CMK (cell line): ENCODE results near the gene ACTA1.
"Not testable (repeated sequence)": the region's sequence is repeated elsewhere in the genome, so short reads cannot be mapped to it uniquely, and the experiment has no call there.

Experiments used
- DNase-seq: peaks from one replicate; pipeline ENCODE4 v3.0.0-alpha.2; 2010; ENCODE audit warnings: low read depth

The ACTA1 gene

GRCh38 chr1:229440851-229441537, 7.1 kb upstream of the ACTA1 start:
- DNase-seq: no peak

GRCh38 chr1:229438021-229438420, 4.1 kb upstream of the ACTA1 start:
- no peak for DNase-seq

DNA sequence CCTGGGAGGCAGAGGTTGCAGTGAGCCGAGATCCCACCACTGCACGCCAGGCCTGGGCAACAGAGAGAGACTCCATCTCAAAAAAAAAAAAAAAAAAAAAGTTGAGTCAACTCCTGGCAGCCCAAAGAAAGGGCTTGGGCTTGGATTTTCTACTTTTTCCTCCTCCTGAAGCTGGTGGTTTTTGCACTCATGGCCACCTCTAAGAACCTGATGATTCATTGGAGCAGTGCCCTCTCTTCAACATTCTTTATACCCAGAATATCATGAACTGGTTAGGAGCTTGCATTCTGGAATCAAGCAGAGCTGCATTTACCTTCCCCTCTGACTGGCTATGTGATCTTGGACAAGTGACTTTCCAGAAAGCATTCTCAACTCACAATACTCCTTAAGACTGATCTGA, 3.5 kb upstream of the ACTA1 start:
- no peak for DNase-seq

- no peak for DNase-seq
Observed at GRCh38 chr1:229436201-229436600, 2.3 kb upstream of the ACTA1 start.

GRCh38 chr1:229434641-229435051, 752 bp upstream of the ACTA1 start:
- DNase-seq: no peak

DNA sequence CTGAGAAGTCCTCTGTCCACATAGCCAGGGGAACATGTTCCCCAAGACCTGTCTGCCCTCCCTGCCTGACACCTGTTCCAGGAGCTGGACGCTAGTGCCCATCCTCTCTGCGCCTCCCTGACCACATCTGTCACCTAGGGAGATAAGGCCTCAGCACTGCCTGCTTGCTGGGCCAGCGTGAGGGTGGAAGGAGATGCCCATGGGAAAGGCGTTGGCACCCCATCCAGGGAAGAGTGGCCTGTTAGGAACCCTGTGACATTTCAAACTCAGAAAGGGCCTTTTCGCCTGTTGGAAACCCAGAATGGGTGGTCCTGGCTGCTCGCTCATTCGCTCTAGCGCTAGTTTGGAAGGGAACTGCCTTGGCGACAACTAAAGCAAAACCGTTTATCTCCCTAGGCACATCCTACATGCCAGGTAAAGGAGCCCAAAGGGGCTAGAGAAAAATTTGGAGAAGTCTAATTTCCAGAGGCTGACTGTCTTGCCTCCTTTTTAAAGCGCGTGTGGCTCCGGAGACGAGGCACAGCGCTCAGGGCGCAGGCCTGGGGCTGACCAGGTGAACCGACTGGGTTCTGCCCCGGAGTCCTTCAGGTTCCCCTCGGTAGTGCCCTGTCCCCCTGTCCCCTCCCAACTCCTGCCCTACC, 410 bp downstream of the ACTA1 start:
- no peak for DNase-seq

GRCh38 chr1:229432905-229433304, 989 bp downstream of the ACTA1 start:
- DNase-seq: no peak

DNA sequence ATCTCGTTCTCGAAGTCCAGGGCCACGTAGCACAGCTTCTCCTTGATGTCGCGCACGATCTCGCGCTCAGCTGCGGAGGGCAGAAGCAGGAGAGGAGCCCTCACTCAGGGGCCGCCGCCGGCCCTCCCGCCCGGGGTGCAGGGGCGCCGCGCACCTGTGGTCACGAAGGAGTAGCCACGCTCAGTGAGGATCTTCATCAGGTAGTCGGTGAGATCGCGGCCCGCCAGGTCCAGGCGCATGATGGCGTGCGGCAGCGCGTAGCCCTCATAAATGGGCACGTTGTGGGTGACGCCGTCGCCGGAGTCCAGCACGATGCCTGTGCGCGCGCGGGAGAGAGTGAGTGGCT, 1.8 kb downstream of the ACTA1 start:
- DNase-seq: no peak

- DNase-seq: no peak
Observed at GRCh38 chr1:229431284-229432115, 2.4 kb downstream of the ACTA1 start.

DNA sequence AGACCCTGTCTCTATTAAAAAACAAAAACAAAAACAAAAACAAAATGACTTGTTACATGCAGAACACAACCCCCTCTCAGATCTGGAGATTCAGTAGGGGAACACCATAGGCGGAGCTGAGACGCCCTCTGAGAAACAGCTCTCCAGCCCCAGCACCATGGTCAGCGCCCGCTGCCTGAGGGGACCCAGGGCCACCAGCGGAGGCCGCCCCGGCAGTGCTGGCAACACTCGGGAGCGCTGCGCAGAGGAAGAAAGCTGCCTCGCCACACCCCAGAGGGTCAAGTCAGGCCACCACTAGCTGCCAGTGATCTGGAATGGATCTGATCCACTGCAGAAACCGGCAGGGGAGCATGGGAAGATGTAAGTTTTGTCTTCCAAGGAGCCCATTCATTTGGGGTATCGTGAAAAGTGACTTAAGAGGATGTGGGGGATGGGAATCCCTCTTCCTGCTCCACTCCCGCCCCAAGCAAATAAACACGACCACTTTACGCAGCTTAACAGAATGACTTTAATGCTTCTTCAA, 3.1 kb downstream of the ACTA1 start:
- no peak for DNase-seq

DNA sequence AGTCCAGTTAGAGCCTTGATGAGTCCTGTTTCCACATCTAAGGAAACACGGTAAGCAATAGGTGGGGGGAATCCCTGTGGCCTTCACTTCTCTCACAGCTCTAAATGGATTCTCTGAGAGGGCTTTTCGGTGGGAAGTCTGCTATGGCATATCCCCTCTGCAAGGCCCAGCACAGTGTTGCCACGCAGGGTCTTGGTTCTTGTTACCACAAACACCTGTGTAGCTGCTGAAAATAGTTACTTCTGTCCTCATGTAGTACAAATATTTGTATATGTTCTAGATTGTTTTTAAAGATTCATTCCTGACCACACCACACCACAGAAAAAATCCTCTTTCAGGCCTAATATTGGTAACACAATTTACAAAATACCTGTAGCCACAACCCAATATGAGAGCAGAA, 5.6 kb downstream of the ACTA1 start:
- no peak for DNase-seq

DNA sequence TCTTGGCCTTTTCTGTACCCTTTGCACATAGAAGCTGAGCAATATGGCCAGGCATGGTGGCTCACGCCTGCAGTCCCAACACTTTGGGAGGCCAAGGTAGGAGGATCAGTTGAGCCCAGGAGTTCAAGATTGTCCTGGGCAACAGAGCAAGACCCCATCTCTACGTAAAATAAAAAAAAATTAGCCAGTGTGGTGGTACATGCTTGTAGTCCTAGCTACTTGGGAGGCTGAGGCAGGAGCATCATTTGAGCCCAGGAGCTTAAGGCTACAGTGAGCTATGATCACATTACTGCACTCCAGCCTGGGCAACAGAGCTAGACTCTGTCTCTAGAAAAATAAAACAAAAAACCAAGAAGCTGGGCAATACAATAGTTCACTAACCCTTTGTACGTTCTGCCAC, 6.3 kb downstream of the ACTA1 start:
- DNase-seq: no peak

DNA sequence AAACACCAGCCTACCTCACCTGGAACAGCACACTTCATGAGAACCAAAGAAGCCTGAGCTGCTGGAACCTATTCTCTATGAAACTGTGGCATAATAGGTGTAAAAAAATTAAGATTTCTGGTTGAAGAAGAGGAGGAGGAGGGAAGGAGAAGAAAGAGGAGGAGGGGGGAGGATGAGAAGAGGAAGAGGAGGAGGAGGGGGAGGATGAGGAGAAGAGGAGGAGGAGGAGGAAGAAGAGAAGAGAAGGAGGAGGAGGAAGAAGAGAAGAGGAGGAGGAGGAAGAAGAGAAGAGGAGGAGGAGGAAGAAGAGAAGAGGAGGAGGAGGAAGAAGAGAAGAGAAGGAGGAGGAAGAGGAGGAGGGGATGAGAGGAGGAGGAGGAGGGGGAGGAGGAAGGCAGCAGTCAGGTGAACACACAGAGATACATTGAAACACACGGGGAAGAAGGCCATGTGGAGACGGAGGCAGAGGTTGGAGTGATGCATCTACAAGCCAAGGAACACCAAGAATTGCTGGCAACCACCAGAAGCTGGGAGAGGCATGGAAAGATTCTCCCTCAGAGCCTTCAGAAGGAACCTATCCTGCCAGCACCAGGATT, 8.2 kb downstream of the ACTA1 start:
- DNase-seq: no peak

GRCh38 chr1:229420765-229421164, 13.1 kb downstream of the ACTA1 start:
- no peak for DNase-seq

- no peak for DNase-seq
Observed at GRCh38 chr1:229420224-229420623, 13.7 kb downstream of the ACTA1 start.

- DNase-seq: not testable (repeated sequence)
Observed at GRCh38 chr1:229418586-229418985, 15.3 kb downstream of the ACTA1 start.

DNA sequence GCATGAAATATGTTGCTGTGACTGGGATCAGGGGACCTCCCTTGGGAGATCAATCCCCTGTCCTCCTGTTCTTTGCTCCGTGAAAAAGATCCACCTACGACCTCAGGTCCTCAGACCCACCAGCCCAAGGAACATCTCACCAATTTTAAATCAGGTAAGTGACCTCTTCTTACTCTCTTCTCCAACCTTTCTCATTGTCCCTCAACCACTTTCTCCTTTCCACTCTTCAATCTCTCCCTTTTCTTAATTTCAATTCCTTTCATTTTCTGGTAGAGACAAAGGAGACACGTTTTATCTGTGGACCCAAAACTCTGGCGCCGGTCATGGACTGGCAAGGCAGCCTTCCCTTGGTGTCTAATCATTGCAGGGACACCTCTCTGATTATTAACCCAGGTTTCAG, 21.1 kb downstream of the ACTA1 start:
- DNase-seq: not testable (repeated sequence)

DNA sequence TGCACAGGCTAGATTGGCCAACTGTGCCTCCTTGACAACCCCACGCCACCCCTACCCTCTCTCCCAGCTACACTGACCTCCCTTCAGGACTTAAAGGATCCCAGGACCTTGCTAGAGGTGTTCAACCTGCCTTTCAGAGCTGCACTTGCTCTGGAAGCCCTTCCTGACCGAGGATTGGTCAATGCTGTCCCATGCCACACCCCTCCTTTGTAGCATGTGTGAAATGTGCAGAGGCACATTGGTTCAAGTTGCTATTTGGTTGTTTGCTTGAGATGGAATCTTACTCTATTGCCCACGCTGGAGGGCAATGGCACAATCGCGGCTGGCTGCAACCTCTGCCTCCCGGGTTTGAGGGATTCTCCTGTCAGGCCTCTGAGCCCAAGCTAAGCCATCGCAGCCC, 21.8 kb downstream of the ACTA1 start:
- no peak for DNase-seq

DNA sequence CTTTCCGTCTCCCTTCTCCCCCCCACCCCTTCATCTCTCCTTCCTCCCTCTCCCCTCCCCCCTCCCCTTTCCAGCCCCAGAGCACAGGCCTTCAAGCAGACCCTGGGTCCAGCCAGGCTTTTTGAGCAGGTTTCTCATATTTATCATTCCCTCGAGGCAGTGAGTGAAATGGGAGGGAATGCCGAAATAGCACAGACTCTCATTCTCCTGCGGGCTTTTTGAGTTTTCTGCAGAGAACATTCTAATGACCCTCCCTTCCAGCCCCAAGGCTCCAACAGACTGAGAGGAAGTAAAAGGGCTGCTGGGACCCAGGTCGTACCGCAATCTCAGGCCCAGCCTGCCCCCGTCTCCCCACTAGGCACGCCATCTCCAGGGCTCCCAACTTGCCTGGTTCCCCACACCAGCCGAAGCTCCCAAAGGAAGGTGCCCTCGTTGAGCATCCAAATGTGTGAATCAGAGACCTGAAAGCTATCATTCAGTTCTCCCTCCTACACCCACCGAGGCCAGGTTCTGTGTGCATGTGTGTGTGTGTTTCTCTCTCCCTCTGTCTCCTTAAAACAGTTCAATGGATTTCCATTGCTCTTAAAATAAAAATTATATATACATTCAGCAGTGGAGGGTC, 22.3 kb downstream of the ACTA1 start:
- no peak for DNase-seq

DNA sequence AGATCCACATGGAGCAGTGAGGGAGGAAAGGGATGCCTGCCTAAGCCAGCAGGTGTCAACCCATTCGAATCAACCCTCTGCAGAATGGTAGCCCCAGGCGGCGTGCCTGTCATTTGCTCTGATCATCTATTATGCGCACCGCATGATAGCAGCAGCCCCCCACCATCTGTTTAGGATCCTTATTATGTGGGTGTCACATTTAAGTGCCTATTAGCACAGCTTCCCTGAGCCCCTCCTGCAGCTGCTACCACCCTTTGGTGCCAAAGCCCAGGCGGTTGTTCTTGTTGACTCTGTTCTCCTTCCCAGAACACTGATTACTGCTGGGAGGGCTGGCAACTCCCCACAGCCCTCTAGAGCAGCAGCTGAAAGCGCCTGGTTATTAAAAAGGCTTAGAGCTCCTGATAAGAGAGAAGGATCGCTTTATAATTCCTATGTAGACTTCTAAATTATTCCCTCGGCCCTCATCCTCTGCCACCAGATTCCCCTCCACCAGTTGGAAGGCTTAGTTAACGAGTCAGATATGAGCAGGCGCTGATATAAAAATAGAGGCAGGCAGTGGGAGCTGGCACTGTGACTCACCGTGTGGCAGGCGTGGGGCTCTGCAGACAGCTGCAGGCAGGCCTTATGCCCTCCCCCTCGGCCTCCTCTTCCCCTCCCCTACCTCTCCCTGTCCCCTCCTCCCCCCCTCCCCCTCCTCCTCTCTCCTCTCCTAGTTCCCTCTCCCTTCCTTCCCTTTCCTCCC, 23.0 kb downstream of the ACTA1 start:
- DNase-seq: peak; percentile 54

- peak; percentile 8 for DNase-seq
Observed at GRCh38 chr1:229410370-229410691, 23.6 kb downstream of the ACTA1 start.
